GM18498 (cell line): ENCODE measurements around the gene TTLL11.
A peak's percentile ranks its signal among the peaks of the same experiment; 100 is the strongest.

ENCODE experiments used
- ATAC-seq: cut with Tn5 transposase; IDR thresholded peaks from one replicate; pipeline ENCODE4 v1.9.1; 2021; ENCODE audit warnings: mild to moderate bottlenecking, moderate library complexity; ENCODE audit not compliant: unreplicated experiment

Gene TTLL11

DNA sequence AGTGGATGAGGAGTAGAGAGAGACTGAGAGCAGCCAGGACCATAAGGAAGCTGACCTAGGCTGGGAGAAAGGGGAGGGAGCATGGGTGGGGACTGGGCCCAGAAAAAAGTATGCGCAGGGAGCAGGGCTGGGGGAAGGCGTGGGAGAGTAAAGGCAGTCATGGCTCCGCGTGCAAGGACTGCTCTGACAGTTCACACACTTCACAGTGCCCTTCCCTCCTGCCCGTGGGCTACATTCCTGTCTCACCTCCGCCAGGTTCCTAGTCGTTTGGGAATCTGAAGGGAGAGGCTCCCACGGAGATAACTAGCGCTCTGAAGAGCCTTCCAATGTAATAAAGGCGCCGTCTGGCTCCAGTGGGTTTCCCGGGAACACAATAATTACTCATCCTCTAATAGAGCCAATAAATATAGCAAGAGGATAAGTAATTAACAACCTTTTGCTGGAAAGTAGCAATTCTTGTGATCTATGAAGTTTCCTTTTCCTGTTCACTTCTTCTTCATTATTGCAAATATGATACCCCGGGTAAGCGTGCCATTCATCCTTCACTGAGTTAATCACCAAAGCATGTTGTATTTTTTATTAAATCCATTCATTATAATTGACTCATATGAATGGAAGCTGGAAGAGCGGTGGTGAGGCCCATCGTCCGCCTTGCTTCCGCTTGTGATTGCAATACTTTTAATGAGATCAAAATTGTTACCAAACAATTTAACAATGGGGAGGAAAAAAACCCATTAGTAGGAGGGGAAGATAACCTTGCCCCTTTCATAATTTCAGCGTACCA lies 39.3 kb downstream of the TTLL11 start:
- ATAC-seq = no peak

DNA sequence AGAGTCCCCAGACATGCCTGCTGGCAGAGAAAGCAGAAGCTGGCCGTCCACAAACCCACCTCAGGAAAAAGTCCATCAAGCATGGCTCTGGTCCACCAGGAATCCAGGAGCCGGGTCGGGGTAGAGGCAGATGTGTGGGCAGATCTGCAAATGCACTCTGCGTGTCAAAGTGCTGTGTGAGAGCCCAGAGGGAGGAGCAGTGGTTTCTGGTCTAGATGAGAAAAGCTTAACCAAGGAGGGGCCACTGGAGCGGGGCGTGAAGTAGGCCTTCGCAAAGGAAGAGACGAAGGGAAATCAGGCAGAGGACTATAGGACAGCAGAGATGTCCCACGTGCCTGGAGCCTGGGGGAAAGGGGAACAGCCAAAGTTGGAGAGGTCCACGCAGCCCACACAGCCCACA lies 40.0 kb downstream of the TTLL11 start:
- no peak for ATAC-seq

DNA sequence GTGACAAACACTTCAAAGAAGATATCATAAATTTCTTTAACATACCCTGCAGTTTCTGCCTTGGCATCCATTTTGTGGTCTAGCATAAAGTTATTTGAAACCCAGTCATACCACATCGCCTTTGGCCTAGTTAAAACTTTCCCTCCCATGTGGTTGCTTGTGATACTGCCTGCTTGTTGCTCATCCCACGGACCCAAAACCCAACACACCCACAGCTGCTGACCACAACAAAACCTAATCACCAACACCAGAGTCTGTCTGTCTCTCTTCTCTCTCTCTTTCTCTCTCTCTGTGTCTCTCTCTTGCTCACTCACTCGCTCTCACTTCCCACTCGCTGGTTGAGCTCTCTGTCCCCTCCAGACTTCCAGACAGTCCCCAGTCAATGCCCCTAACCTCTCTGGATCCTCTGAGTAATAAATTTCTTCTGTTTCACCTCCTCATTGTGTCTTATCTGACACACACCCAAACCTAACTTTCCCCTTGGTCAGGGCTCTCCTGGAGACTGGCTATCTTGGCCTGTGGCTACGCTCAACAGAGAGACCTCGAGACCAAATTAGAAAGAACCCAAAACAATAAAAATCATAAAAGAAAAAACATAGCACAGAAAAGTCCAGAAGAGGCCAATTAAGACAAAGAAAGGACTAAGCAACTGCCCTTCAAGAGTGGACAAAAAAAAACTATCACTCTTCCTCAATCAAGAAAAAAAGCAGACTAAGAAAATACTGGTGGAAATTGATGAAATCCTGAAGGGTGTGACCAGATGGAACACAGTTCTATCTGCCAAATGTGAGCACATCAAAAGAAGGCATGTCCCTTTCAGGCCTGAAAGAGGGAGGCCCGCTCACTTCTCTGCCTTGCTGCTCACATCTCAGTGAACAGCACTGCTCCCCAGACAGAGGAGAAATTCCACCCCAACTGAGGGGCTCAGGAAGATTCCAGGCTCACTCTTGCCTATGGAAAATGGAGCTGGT lies 41.5 kb downstream of the TTLL11 start:
- peak; percentile 85 for ATAC-seq

DNA sequence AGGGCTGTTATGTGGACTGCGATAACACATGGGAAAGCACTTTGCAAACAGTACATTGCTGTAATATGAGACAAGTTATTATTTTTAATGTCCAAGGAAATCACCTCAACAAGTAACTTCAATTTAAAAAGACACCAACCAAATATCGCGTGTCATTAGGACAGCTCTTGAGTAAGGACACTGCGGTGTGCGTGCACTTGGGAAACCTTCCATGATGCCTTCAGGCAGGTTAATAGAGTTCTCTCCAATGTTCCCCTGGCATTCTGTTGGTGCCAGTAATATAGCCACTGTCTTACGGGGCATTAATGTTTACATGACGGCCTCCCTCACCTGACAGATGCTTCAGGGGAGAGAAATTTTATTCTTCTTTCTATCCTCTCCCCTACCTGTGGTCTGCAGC lies 42.9 kb downstream of the TTLL11 start:
- ATAC-seq = no peak

DNA sequence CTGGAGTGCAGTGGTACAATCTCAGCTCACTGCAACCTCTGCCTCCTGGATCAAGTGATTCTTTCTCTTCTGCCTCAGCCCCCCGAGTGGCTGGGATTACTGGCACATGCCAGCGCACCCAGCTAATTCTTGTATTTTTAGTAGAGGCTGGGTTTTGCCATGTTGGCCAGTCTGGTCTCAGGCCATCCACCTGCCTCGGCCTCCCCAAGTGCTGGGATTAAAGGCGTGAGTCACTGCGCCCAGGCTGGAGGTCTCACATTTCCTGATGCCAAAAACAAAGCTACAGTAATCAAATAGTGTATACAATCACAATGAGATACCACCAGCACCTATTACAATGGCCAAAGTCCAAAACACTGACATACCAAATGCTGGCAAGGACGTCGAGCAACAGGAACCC lies 51.1 kb downstream of the TTLL11 start:
- ATAC-seq = no peak

DNA sequence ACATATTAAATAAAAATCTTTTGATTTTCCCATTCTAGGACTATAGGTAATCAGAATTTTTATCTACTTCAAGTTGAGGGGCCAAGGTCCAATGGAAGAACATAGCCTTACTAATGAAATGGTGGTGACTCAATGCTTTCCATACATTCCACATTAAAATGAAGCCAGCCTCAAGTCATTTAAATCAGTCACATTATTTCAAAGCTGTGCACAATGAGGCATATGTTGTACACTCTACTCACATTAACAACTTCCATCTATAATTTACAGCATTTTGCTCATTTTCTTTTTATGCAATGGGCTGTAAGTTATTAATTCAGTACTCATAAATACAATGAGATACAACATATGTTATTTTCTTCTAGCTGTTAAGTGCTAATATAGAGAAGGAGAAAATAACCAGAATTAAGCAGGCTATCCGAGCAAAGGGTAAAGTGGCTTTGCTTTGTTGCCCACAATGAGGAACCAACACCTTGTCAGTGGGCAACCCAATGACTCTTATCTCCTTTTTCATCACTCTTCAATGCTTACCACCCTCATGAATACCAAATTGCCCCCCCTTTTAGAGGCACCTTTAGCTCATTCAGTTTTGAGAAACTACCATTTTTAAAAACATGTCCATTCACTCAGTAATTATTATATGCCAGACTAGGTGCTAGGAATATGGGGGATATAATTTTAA lies 52.4 kb downstream of the TTLL11 start:
- no peak for ATAC-seq

DNA sequence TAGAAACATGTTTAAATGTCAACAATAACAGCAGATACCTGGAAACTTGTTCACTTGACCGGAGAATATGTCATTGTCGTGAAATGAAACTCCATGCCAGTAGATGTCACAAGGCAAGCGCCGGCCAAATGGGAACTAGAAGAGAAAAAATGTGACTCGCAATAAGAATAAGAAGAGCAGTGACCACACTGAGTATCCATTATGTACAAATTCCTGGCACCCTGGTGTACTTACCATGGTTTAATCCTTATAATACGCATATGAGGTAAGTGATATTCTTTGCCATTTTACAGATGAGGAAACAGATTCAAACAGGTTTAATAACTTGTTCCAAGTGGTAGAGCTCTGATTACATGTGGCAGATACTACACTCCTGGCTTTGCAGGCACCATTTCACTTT lies 53.9 kb downstream of the TTLL11 start:
- no peak for ATAC-seq

DNA sequence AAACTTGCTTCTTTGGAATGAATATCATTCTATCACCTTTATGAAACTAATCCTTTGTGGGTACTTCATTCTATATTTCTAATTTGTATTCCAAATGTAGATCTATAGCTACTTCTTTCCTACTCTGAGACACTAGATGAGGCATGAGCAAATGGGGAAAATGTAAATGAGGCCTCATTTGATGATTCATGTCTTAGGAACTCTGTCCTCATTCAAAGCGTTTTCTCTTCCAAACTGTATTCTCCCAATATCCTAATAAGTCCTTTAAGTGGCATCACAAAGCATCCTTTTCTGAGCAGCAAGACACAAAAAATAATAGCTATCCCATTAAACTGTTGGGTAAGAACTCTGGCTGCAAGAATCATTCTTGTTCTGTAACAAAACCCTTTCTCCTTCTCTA lies 56.1 kb downstream of the TTLL11 start:
- ATAC-seq = no peak

DNA sequence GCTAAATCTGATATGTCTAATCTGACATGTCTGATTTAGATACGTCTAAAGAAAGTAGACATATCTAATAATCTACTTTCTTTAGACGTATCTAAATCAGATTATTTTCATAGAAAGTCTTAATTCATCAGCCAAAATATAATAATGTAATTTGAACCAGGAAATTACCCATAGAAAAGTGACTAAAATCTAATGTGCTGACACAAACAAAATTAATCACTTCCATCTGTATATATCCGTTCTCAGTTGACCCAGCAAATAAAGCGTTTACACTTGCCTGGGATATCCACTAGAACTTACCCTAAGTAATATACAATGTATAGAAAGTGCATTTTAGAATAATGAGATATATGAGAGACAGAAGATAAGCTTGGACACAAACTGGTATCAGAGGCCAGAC lies 56.7 kb downstream of the TTLL11 start:
- no peak for ATAC-seq

DNA sequence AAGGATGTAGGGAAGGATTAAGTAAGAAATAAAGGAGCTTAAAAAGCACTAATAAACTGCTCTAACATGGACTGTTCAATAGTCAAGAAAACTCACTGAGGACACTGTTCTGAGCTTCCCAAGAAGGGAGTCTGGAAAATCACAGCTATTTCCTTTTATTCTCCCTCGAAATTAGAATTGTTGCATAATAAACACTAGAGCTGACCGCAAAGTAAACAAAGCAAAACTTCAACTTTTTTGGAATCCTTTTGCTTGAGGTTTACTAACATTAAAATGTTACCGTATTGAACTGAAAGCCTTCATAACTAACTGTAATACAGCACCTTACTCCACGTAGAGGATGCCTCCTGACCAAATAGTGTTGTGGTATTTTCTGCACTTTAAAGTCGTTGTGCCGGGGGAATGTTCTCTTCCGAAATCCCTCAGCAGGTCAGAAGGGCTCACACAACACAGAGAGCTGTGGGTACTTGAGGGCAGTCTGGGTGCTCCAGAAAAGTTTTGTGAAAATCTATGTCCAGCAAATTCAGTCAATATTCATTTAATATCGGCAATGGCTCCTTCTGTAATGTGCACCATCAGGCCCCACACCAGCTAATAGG lies 59.2 kb downstream of the TTLL11 start:
- no peak for ATAC-seq

DNA sequence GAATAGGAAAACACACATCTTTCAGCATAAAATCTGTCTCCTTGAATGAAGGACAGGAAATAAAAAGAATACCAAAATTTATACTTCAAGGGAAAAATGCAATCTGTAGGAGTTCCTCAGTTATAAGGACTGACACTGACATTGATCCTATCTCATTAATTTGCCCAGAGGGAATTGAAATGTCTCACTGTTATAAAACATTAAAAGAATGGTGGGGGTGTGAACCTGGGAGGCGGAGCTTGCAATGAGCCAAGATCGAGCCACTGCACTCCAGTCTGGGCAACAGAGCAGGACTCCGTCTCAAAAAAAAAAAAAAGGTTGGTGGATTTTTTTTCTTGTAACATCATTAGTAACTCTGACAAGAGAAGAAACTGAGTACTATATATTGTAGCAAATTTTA lies 60.8 kb downstream of the TTLL11 start:
- ATAC-seq = no peak

DNA sequence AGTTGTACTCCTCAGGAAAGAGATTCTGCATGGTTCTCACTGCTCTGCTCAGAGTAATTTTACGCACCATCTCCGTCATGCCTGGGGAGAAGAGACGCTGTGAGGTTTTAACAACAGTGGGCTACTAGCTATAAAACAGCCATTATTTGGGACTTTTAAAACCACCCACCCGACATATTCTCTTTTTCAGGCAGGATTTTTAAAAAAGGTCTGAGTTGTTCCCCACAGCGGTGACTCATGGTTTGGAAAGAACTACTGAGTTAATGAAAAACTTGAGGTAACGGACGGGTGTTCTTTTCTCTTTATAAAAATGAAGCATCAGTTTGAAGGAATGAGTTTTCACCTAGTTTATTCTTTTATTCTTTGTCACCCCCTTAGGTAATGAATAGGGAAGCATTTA lies 61.3 kb downstream of the TTLL11 start:
- ATAC-seq = no peak

DNA sequence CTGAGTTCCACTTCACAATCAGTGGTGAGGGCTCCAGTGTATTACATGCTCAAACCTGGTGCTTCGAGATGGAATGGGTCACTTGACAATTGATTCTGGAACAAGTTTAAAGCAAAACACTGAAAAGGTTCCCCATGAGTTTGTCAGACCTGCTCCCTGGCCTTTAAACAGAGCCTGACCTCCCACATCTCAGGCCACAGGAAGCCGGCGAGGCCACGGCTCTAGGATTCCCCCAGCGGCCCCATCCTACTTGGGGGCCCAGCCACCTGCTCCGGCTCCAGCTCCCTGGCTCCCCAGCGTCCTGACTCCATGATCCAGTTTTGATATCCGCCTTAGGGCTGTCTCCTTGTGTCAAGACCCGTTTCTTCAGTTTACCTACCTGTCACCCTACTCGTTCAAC lies 62.0 kb downstream of the TTLL11 start:
- ATAC-seq = no peak

DNA sequence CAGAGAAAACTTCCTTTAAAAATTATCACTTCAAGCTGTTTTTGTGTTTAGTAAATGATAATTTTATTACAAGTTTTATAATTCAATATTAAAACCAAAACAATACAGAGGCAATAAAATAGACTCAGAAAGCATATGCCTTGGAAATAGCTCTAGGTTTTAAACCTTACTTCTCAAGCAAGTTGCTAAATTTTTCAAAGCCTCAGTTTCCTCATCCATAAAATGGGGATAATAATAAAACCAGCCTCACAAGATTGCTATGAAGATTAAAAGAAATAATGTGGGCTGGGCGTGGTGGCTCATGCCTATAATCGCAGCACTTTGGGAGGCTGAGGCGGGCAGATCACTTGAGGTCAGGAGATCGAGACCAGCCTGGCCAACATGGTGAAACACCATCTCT lies 62.8 kb downstream of the TTLL11 start:
- ATAC-seq = no peak

DNA sequence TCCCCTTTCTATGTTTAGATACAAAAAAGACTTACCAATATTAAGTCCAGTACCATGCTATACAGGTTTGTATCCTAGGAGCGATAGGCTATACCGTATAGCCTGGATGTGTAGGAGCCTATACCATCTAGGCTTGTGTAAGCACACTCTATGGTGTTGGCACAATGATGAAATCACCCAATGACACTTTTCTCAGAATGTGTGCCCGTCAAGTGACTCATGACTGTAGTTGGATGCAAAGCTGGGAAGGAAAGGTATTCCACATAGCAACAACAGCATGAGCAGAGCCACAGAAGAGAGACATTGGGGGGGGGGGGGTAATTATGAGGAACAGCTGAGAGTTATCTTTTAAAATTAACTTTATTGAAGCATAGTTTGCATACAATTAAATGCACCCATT lies 63.2 kb downstream of the TTLL11 start:
- ATAC-seq = no peak

DNA sequence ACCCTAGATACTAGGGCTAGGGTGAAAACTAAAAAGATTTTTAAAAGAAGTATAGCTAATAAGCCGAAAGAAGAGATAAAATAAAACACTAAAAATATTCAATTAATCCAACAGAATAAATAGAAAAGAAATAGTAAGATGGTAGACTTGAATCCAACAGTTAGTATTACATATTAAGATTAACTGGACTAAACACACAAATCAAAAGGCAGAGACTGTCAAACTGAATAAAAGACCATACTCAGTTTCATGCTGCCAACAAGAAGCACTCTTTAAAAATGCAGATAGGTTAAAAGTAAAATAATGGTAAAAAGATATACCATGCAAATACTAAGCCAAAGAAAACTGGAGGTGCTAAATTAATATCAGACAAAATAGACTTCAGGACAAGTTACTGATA lies 65.0 kb downstream of the TTLL11 start:
- no peak for ATAC-seq

DNA sequence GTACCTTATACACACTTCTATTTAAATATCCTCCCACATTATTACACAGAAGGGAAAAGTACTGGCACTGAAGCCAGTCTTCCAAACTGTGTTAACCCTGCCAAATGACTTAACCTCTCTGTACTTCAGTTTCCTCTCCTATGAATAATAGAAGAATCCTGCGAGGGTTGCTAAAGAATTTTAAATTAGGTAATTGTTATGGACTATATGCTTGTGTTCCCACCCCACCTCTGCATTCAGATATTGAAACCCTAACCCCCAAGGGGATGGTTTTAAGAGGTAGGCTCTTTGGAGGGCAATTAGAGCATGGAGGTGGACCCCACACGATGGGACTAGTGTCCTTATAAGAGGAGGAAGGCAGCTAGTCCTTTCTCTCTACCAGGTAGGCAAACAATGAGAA lies 72.7 kb downstream of the TTLL11 start:
- ATAC-seq = no peak

DNA sequence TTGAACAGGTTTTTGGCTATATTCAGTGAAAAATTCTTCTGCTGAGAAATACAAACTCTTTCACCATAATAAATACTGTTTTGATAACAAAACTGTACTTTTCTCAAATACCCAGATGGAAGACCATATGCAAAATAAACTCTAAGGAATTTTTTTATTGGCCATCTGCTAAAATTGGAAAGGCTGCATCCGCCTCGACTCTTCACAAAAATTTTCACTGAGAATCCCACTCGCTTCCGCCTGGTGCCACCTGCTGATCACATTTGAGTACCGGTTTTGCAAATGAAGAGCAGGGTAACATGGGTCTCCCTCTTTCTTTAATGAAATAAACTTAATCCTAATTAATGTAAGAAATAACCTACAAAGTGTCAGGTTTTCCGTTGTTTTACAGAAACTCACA lies 76.4 kb downstream of the TTLL11 start:
- ATAC-seq = no peak

DNA sequence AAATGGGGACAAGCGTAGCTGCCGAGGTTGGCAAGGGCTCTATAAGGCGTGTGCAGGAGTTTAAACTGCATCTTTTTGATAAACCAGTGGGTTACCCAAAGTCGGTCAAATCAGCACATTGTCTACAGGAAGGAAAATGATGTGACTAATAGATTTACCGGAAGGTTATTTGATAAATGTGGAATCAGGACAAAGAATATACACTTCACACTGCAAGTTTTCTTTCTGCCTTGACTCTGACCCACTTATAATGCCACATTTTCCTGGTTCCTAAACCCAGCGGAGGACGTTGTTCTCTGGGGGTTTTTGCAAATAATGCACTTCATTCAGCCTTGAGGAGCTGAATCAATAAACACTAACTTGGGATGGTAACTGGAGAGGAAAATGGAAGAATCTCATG lies 76.8 kb downstream of the TTLL11 start:
- no peak for ATAC-seq

DNA sequence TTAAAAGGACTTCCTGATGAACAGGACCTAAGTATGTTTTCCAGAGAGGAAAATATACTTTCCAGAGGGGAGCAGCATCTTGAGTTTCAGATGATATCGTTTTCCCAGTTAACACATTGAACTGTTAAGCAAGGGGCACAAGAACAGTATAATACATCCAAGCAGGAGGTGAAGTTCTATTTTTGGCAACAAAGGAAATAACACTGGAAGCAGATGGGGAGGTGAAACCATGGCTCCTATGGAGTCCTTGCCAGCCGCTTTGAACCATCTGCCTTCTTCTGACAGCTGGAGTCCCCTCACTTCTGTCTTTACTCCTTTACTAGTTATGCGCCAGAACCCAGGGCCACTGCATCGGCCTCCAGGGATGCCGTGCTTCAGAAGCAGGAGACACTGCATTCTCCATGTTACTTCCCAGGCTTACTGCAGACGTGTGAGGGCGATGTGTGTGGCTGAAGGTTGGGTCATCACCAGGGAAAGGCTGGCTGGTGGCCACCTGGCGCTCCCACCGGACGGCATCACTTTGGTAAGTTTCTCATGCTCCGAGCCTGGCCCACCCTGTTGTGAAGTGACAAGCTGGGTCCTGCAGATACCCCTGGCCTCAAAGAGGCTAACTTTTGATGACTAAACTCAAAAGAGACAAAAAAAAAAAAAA lies 77.8 kb downstream of the TTLL11 start:
- ATAC-seq = no peak
